ENCODE measurements around the gene P2RY4. TPM values are rescaled to one million over a fixed set of nuclear protein-coding genes. Genes with fewer than 3 reads are reported as not detected.
A peak's percentile ranks its signal among the peaks of the same experiment; 100 is the strongest.

The P2RY4 gene
- total and polyA plus RNA-seq, 2 of the 13 experiments (the other 11 are each of a cell fraction or from before 2014, with no cell fraction given) = 0.07 to 0.49 TPM

DNA sequence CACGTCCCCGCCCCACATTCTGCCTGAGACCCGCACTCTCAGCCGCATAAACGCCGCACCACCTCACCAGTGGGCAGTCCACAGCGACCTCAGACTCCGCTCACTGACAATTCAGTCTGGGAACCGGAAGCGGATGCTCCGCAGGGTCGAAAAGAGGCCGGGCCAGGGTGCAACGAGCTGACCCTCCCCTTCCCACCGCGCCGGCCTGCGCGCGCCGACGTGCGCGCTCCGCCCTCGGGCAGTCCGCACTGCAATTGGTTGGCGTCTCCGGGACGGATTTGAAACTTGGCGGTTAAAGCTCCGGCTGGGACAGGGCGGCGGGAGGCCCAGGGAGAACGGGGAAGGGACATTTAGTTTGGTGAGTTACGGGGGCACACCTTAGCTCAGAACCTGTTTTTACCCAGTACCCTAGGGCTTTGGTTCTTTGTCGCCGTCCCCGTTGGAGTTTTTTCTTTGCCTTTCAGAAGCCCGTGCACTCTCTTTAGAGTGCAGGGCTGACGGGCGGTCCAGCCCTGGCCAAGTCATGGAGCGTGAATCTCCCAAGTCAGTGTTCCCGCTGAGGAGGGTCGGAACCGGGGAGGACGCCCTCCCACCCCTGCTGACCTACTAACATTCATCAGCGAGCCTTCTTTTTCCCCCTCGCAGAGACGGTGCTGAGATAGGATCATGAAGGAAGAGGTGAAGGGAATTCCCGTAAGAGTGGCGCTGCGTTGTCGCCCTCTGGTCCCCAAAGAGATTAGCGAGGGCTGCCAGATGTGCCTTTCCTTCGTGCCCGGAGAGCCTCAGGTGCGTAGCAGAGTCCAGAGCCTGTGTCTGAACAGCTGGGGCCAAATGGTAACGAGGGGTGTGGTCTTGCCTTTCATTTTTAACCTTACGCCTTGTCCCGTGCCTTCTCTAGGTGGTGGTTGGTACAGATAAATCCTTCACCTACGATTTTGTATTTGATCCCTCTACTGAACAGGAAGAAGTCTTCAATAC lies 30.1 kb upstream of the P2RY4 start, which contains the start of the genes KIF4A and PDZD11 (continued):
- TF ChIP-seq FOXP1 (IDR thresholded peaks at IDR 0.05) (no peak), FOXP1 (CRISPR knock-in tag; IDR thresholded peaks at IDR 0.05) (no peak), MEIS2 (CRISPR knock-in tag; IDR thresholded peaks at IDR 0.05) (no peak), SP4 (CRISPR knock-in tag; IDR thresholded peaks at IDR 0.05) (peak; percentile 66), MAFG (CRISPR knock-in tag; IDR thresholded peaks at IDR 0.05) (no peak), SCMH1 (CRISPR knock-in tag; IDR thresholded peaks at IDR 0.05; ENCODE audit: borderline replicate concordance) (no peak), ARID4A (CRISPR knock-in tag; IDR thresholded peaks at IDR 0.05; ENCODE audit: borderline replicate concordance) (peak; percentile 96), ZNF720 (CRISPR knock-in tag; IDR thresholded peaks at IDR 0.05) (no peak), THRA (CRISPR knock-in tag; IDR thresholded peaks at IDR 0.05; ENCODE audit: borderline replicate concordance) (no peak), AGO2 (optimal IDR thresholded peaks at IDR 0.05; ENCODE audit: low read depth, low read length) (no peak), HDAC2 (CRISPR knock-in tag; IDR thresholded peaks at IDR 0.05) (no peak), DMTF1 (CRISPR knock-in tag; IDR thresholded peaks at IDR 0.05) (no peak), DNMT3B (CRISPR knock-in tag; conservative IDR thresholded peaks at IDR 0.05) (no peak), EED (CRISPR knock-in tag; IDR thresholded peaks at IDR 0.05) (no peak)
- TF ChIP-seq, protein P1, sequence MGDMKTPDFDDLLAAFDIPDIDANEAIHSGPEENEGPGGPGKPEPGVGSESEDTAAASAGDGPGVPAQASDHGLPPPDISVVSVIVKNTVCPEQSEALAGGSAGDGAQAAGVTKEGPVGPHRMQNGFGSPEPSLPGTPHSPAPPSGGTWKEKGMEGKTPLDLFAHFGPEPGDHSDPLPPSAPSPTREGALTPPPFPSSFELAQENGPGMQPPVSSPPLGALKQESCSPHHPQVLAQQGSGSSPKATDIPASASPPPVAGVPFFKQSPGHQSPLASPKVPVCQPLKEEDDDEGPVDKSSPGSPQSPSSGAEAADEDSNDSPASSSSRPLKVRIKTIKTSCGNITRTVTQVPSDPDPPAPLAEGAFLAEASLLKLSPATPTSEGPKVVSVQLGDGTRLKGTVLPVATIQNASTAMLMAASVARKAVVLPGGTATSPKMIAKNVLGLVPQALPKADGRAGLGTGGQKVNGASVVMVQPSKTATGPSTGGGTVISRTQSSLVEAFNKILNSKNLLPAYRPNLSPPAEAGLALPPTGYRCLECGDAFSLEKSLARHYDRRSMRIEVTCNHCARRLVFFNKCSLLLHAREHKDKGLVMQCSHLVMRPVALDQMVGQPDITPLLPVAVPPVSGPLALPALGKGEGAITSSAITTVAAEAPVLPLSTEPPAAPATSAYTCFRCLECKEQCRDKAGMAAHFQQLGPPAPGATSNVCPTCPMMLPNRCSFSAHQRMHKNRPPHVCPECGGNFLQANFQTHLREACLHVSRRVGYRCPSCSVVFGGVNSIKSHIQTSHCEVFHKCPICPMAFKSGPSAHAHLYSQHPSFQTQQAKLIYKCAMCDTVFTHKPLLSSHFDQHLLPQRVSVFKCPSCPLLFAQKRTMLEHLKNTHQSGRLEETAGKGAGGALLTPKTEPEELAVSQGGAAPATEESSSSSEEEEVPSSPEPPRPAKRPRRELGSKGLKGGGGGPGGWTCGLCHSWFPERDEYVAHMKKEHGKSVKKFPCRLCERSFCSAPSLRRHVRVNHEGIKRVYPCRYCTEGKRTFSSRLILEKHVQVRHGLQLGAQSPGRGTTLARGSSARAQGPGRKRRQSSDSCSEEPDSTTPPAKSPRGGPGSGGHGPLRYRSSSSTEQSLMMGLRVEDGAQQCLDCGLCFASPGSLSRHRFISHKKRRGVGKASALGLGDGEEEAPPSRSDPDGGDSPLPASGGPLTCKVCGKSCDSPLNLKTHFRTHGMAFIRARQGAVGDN (CRISPR knock-in tag; IDR thresholded peaks at IDR 0.05) = peak; percentile 68

All from HepG2 (cell line).